ENCODE data around the gene PLCG2.

Gene PLCG2

GRCh38 chr16:81882559-81882958 is 103.5 kb downstream of the PLCG2 start:
- DNase-seq, result no peak

- no peak for DNase-seq
Measured at GRCh38 chr16:81883235-81883634, 104.1 kb downstream of the PLCG2 start.

GRCh38 chr16:81885976-81886586 is 107.0 kb downstream of the PLCG2 start:
- DNase-seq, result peak; percentile 31 to 44

- DNase-seq, result no peak
Measured at GRCh38 chr16:81888520-81889394, 109.7 kb downstream of the PLCG2 start.

- DNase-seq, result no peak
Measured at GRCh38 chr16:81891736-81892364, 112.8 kb downstream of the PLCG2 start.

- DNase-seq, result no peak
Measured at GRCh38 chr16:81894592-81894991, 115.5 kb downstream of the PLCG2 start.

GRCh38 chr16:81896902-81897301 is 117.8 kb downstream of the PLCG2 start:
- no peak for DNase-seq

- DNase-seq, result no peak
Measured at GRCh38 chr16:81899601-81900000, 120.5 kb downstream of the PLCG2 start.

- DNase-seq, result no peak
Measured at GRCh38 chr16:81900014-81900413, 120.9 kb downstream of the PLCG2 start.

- no peak for DNase-seq
Measured at GRCh38 chr16:81900456-81900855, 121.4 kb downstream of the PLCG2 start.

GRCh38 chr16:81901484-81901883 is 122.4 kb downstream of the PLCG2 start:
- no peak for DNase-seq

- DNase-seq, result no peak
Measured at GRCh38 chr16:81902025-81902424, 122.9 kb downstream of the PLCG2 start.

GRCh38 chr16:81904320-81904719 is 125.2 kb downstream of the PLCG2 start:
- DNase-seq, result no peak

- no peak for DNase-seq
Measured at GRCh38 chr16:81905277-81905676, 126.2 kb downstream of the PLCG2 start.

GRCh38 chr16:81907681-81908080 is 128.6 kb downstream of the PLCG2 start:
- DNase-seq, result no peak

GRCh38 chr16:81908466-81909262 is 129.6 kb downstream of the PLCG2 start:
- DNase-seq, result no peak

- no peak for DNase-seq
Measured at GRCh38 chr16:81910366-81910885, 131.3 kb downstream of the PLCG2 start.

- DNase-seq, result no peak
Measured at GRCh38 chr16:81912395-81912794, 133.3 kb downstream of the PLCG2 start.

- DNase-seq, result no peak
Measured at GRCh38 chr16:81913222-81913621, 134.1 kb downstream of the PLCG2 start.

GRCh38 chr16:81917375-81917774 is 138.3 kb downstream of the PLCG2 start:
- DNase-seq, result no peak

GRCh38 chr16:81918927-81919326 is 139.8 kb downstream of the PLCG2 start:
- DNase-seq, result no peak

- no peak for DNase-seq
Measured at GRCh38 chr16:81920498-81920897, 141.4 kb downstream of the PLCG2 start.
